Breast epithelium (tissue), 3 donors: Measurements from ENCODE around the gene PPP2R2B.

Experiments
- POLR2A ChIP-seq: fragments of 450-650 bp; IDR thresholded peaks from one replicate; pipeline ENCODE4 v1.6.1; 2016; ENCODE audit warnings: antibody characterized with exemption, mild to moderate bottlenecking, moderate library complexity
- POLR2AphosphoS5 ChIP-seq, 3 donors: sonication (generic); formaldehyde crosslinking; IDR thresholded peaks; one replicate each; pipeline ENCODE4 v1.6.1; 2017; ENCODE audit warnings: antibody characterized with exemption in 3 of 3
- TF ChIP-seq, protein P1 (sequence below), 3 donors: fragments of 450-650 bp; IDR thresholded peaks; one replicate each; pipeline ENCODE4 v1.5.1; 2016 to 2017; ENCODE audit warnings: antibody characterized with exemption in 3 of 3, mild to moderate bottlenecking in 3 of 3, moderate library complexity in 3 of 3

DNA sequence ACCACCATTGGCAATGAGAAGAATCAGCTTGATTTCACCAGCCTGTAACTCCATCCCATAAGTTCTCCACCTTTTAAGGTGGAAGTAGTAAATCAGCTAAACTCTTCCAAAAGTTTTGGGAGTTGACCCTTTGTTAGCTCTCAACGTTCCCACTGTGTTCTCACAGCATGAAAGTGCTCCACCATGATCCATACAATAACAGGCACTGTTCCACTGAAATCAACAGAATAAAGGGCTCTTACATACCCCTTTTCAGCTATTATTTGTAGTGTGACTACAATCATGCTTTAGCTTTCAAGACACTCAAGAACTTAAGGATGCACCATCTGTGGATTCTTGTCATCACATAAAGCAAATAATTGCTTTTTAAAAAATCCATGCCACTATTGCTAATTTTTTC lies 81.6 kb downstream of the PPP2R2B start:
- TF ChIP-seq, protein P1, sequence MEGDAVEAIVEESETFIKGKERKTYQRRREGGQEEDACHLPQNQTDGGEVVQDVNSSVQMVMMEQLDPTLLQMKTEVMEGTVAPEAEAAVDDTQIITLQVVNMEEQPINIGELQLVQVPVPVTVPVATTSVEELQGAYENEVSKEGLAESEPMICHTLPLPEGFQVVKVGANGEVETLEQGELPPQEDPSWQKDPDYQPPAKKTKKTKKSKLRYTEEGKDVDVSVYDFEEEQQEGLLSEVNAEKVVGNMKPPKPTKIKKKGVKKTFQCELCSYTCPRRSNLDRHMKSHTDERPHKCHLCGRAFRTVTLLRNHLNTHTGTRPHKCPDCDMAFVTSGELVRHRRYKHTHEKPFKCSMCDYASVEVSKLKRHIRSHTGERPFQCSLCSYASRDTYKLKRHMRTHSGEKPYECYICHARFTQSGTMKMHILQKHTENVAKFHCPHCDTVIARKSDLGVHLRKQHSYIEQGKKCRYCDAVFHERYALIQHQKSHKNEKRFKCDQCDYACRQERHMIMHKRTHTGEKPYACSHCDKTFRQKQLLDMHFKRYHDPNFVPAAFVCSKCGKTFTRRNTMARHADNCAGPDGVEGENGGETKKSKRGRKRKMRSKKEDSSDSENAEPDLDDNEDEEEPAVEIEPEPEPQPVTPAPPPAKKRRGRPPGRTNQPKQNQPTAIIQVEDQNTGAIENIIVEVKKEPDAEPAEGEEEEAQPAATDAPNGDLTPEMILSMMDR (IDR thresholded peaks at IDR 0.05): no peak
- TF ChIP-seq POLR2A (no peak), POLR2AphosphoS5 (IDR thresholded peaks at IDR 0.05) (no peak)
